Transverse colon (tissue), 4 donors: ENCODE data around the gene SLC23A1.
A peak's percentile ranks its signal among the peaks of the same experiment; 100 is the strongest.

Experiments used
- CTCF ChIP-seq, 5 experiments: fragments of 200-600 bp in 3 of 5; fragments of 450-650 bp in 2 of 5; sonication (generic) in 3 of 5; IDR thresholded peaks; 1 replicate in 2 of 5; 2 replicates in 3 of 5; pipeline ENCODE4 v1.5.1; 2016 to 2017; ENCODE audit warnings: antibody characterized with exemption in 5 of 5, inconsistent platforms in 3 of 5, mild to moderate bottlenecking in 2 of 5, moderate library complexity in 1 of 5
- POLR2A ChIP-seq: fragments of 450-650 bp; IDR thresholded peaks from one replicate; pipeline ENCODE4 v1.6.1; 2016; ENCODE audit warnings: antibody characterized with exemption, mild to moderate bottlenecking, moderate library complexity
- POLR2AphosphoS5 ChIP-seq, 3 donors: sonication (generic); formaldehyde crosslinking; IDR thresholded peaks; one replicate each; pipeline ENCODE4 v1.6.1; 2016; ENCODE audit warnings: antibody characterized with exemption in 3 of 3

GRCh38 chr5:139417214-139417613 lies 34.1 kb upstream of the SLC23A1 start:
- TF ChIP-seq POLR2A (no peak), POLR2AphosphoS5 (IDR thresholded peaks at IDR 0.05) (peak in 2 of 3 donors; percentile 6 to 18), CTCF (IDR thresholded peaks at IDR 0.05) (no peak)
